Psoas muscle (tissue), 8 donors: ENCODE results near the gene ILF3. TPM values are rescaled to one million over a fixed set of nuclear protein-coding genes. Genes with fewer than 3 reads are reported as not detected.

ENCODE experiments used
- ATAC-seq, 4 donors: fragments of 200-7000 bp; cut with Tn5 transposase; one replicate each; pipeline ENCODE4 v1.9.1; 2020; ENCODE audit warnings: moderate library complexity in 3 of 4, mild to moderate bottlenecking in 2 of 4
- DNase-seq, 2 donors: peaks; one replicate each; pipeline ENCODE4 v3.0.0-alpha.2; 2020
- H3K27ac ChIP-seq: fragments of 200-600 bp; one replicate; pipeline ENCODE4 v1.8.0; 2022
- H3K27me3 ChIP-seq, 3 donors: fragments of 200-600 bp in 1 of 3; one replicate each; pipeline versions ENCODE4 v1.6.1 to v1.8.0; 2013 to 2022; ENCODE audit warnings: low read length in 2 of 3, mild to moderate bottlenecking in 2 of 3, moderate library complexity in 1 of 3; ENCODE audit not compliant: insufficient read depth in 3 of 3
- H3K36me3 ChIP-seq, 2 donors: fragments of 200-600 bp in 1 of 2; one replicate each; pipeline versions ENCODE4 v1.6.1 to v1.8.0; 2013 to 2022; ENCODE audit warnings: low read depth in 1 of 2, mild to moderate bottlenecking in 1 of 2, moderate library complexity in 1 of 2; ENCODE audit not compliant: insufficient read depth in 1 of 2
- H3K4me1 ChIP-seq: fragments of 200-600 bp; one replicate; pipeline ENCODE4 v1.8.0; 2022
- H3K4me3 ChIP-seq: fragments of 200-600 bp; one replicate; pipeline ENCODE4 v1.8.0; 2022; ENCODE audit warnings: mild to moderate bottlenecking
- H3K9me3 ChIP-seq: fragments of 200-600 bp; one replicate; pipeline ENCODE4 v1.8.0; 2022
- CTCF ChIP-seq: fragments of 200-600 bp; IDR thresholded peaks from one replicate; pipeline ENCODE4 v1.8.0; 2022; ENCODE audit warnings: antibody characterized with exemption
- WGBS, 3 donors: extraction: QIAGEN DNeasy Blood & Tissue Kit; methylation state at CpG; one replicate each; pipeline versions ENCODE4 v1.1.6 to v1.1.7; 2013; 5-methylcytosine and 5-hydroxymethylcytosine counted together
- intact Hi-C, 2 donors: fragments of 100-400 bp; cut with DNase I; formaldehyde crosslinking; loops; one replicate each; pipeline versions ENCODE4 v1.11.0 to v1.14.2; 2022
- polyA plus RNA-seq, 3 donors: library from polyadenylated mRNA; stranded (reverse); fragments of 200-250 nt; gene quantifications; one replicate each; pipeline ENCODE4 v1.2.3, GENCODE V29; 2013
- total RNA-seq, 4 donors: library from RNA; stranded (reverse); fragmentation: NEBNext Ultra II Directional in 2 of 4; extraction: Animal tissue kit (Norgen Biotek cat#: 25700) in 2 of 4; gene quantifications; one replicate each; pipeline versions ENCODE4 v1.2.1 to v1.2.4, GENCODE V29; 2021 to 2023
- donor health status: healthy with polysubstance abuse.
- donor health status: DM: no; HTN: no; CAD: no; lungs with moderate emphysema.
- donor health status: Bipolar disorder and iron deficiency.
- donor health status: healthy.
- donor health status: DM: yes; HTN: yes; CAD: no.
- donor health status: DM: no; HTN: no; CAD: no.
- donor health status: DM: no; HTN: no; CAD: no.
- donor health status: DM: yes; HTN: yes; CAD: no.

The ILF3 gene
- total and polyA plus RNA-seq, 7 donors: 70.6 to 189 (median 148) TPM

GRCh38 chr19:10691178-10691881 is 37.2 kb downstream of the ILF3 start:
- Histone ChIP-seq H3K9me3 (no peaks in the 10 kb centered on the region), H3K27ac (no peak overlapping the region), H3K27me3 (no peaks in the 10 kb centered on the region), H3K4me1 (peaks cover 6% of the 10 kb centered on the region), H3K36me3 (peaks cover 0 to 69% of the 10 kb centered on the region in 2 donors), H3K4me3 (no peak overlapping the region)
- TF ChIP-seq CTCF: no peak
- 78 to 81% (median 80%) methylated on average over 23 of the region's 23 CpGs for WGBS, 3 donors
- intact Hi-C loops: no loop called here
- DNase-seq: no peak
- no peak for ATAC-seq

GRCh38 chr19:10691883-10692282 is 37.7 kb downstream of the ILF3 start:
- peaks cover 6% of the 10 kb centered on the region for H3K4me1 ChIP-seq
- no peak overlapping the region for H3K27ac ChIP-seq
- H3K9me3 ChIP-seq: no peaks in the 10 kb centered on the region
- peaks cover 0 to 63% of the 10 kb centered on the region in 2 donors for H3K36me3 ChIP-seq
- H3K4me3 ChIP-seq: no peak overlapping the region
- no peaks in the 10 kb centered on the region for H3K27me3 ChIP-seq
- no peak for TF ChIP-seq CTCF
- WGBS, 3 donors: 72 to 79% (median 76%) methylated on average over 5 of the region's 5 CpGs
- DNase-seq (no peak), ATAC-seq (no peak)
- intact Hi-C loops: no loop called here

GRCh38 chr19:10692673-10693264 is 38.6 kb downstream of the ILF3 start:
- ATAC-seq (no peak), DNase-seq (no peak)
- peaks cover 0 to 55% of the 10 kb centered on the region in 2 donors for H3K36me3 ChIP-seq
- peaks cover 6% of the 10 kb centered on the region for H3K4me1 ChIP-seq
- TF ChIP-seq CTCF: no peak
- intact Hi-C loops: no loop called here
- H3K4me3 ChIP-seq: no peak overlapping the region
- WGBS, 3 donors: 79 to 89% (median 81%) methylated on average over 5 of the region's 5 CpGs
- no peaks in the 10 kb centered on the region for H3K27me3 ChIP-seq
- H3K9me3 ChIP-seq: no peaks in the 10 kb centered on the region
- H3K27ac ChIP-seq: no peak overlapping the region

- no peak for DNase-seq
- Histone ChIP-seq H3K4me1 (peaks cover 6% of the 10 kb centered on the region), H3K27ac (no peak overlapping the region), H3K4me3 (no peak overlapping the region), H3K27me3 (no peaks in the 10 kb centered on the region), H3K9me3 (no peaks in the 10 kb centered on the region), H3K36me3 (peaks cover 0 to 34% of the 10 kb centered on the region in 2 donors)
- no peak for TF ChIP-seq CTCF
- no peak for ATAC-seq
- intact Hi-C loops: loop anchor here (5.0 kb wide), 1 partner anchor 38 kb away; no protein-coding TSS in a partner anchor
- WGBS, 3 donors: 38 to 41% (median 40%) methylated on average over 16 of the region's 16 CpGs
Measured at GRCh38 chr19:10694706-10695307, 40.7 kb downstream of the ILF3 start.
